Measurements from ENCODE around the gene MAT2A. TPM values are rescaled to one million over a fixed set of nuclear protein-coding genes. Genes with fewer than 3 reads are reported as not detected.

MAT2A gene
- total and polyA plus RNA-seq, 9 of the 15 experiments (the other 6 are each of a cell fraction or from before 2014, with no cell fraction given), result 130 to 1,027 (median 240) TPM

- TF ChIP-seq AFF1 (IDR thresholded peaks at IDR 0.05; ENCODE audit: low read depth in 1 of 2, partially characterized antibody in 2 of 2) (no peak), ZNF232 (CRISPR knock-in tag; IDR thresholded peaks at IDR 0.05) (no peak)
Measured at GRCh38 chr2:85589982-85590791, 51.2 kb downstream of the MAT2A start (continued).

- DNase-seq (ENCODE audit: extremely low read depth in 1 of 4, low spot score in 3 of 4), result no peak
- Histone ChIP-seq H3K9me1 (ENCODE audit: control insufficient read depth, insufficient read depth, low read length) (peaks cover 4% of the 10 kb centered on the region), H3K9me3 (replicated peaks; ENCODE audit: control insufficient read depth, insufficient read depth, low read depth, low read length) (no peaks in the 10 kb centered on the region), H3K27ac (ENCODE audit: extremely low read depth, low read depth, low read length) (no peak overlapping the region), H3K79me2 (ENCODE audit: control insufficient read depth, insufficient read depth, low read length) (peaks cover 13% of the 10 kb centered on the region), H3K4me3 (no peak overlapping the region), H3K4me2 (ENCODE audit: insufficient read depth, low read length) (no peak overlapping the region), H3K36me3 (ENCODE audit: control insufficient read depth, insufficient read depth, low read length) (no peaks in the 10 kb centered on the region), H3K4me1 (replicated peaks in 1 of 2; ENCODE audit: control insufficient read depth in 2 of 2, insufficient read depth in 2 of 2, low read length in 2 of 2) (peaks cover 27 to 32% of the 10 kb centered on the region in 2 experiments), H2AFZ (ENCODE audit: low read depth, low read length) (no peak overlapping the region), H3K9ac (ENCODE audit: insufficient read depth in 1 of 2, low read depth in 2 of 2, low read length in 2 of 2) (peak overlapping the region in 1 of 2 experiments; percentile 72; a peak in 1 of 4 replicates), H3K27me3 (ENCODE audit: control insufficient read depth in 2 of 2, insufficient read depth in 2 of 2, low read length in 2 of 2) (no peaks in the 10 kb centered on the region), H4K20me1 (replicated peaks; ENCODE audit: control insufficient read depth, insufficient read depth, low read length) (no peaks in the 10 kb centered on the region)
- BruUV-seq (replicated peaks), result no TSS peak
- no peak for ATAC-seq
- CTCF ChIA-PET (ENCODE audit: low intra/inter-chr PET ratio), result no interaction called here
- no peak for TF ChIP-seq NFRKB (IDR thresholded peaks at IDR 0.05; ENCODE audit: low read depth)
- no peak for TF ChIP-seq TFAM (CRISPR knock-in tag; conservative IDR thresholded peaks at IDR 0.05)
- TF ChIP-seq ZNF696 (CRISPR knock-in tag; conservative IDR thresholded peaks at IDR 0.05), result no peak
- TF ChIP-seq ZNF311 (CRISPR knock-in tag; IDR thresholded peaks at IDR 0.05), result no peak
- TF ChIP-seq ZNF830 (CRISPR knock-in tag; IDR thresholded peaks at IDR 0.05), result no peak
- no peak for TF ChIP-seq KLF16 (IDR thresholded peaks at IDR 0.05)
- intact Hi-C loops (cut with micrococcal nuclease) (no loop called here), in situ Hi-C loops (cut with MboI) (no loop called here)
- WGBS (ENCODE audit: insufficient coverage, low coverage, missing lambda C conversion rate), result 42% methylated on average over 2 of the region's 2 CpGs
- FAIRE-seq, result no peak
- POLR2A ChIA-PET, result interaction anchor here (0.6 to 2.7 kb wide), 4 partner anchors 10 to 17 kb away, joined by 3 to 25 read pairs (median 3); partner anchors contain the start of genes TMEM150A and VAMP8
Measured at GRCh38 chr2:85590950-85591349, 52.0 kb downstream of the MAT2A start.

All from K562 (cell line).